HG02885 (cell line): ENCODE measurements around the gene RGS5.
"Not testable (repeated sequence)": the region's sequence is repeated elsewhere in the genome, so short reads cannot be mapped to it uniquely, and the experiment has no call there.

Experiments
- ATAC-seq: cut with Tn5 transposase; IDR thresholded peaks from one replicate; pipeline ENCODE4 v1.9.1; 2021; ENCODE audit warnings: mild to moderate bottlenecking; ENCODE audit not compliant: unreplicated experiment, poor library complexity

The RGS5 gene, protein sequence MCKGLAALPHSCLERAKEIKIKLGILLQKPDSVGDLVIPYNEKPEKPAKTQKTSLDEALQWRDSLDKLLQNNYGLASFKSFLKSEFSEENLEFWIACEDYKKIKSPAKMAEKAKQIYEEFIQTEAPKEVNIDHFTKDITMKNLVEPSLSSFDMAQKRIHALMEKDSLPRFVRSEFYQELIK

DNA sequence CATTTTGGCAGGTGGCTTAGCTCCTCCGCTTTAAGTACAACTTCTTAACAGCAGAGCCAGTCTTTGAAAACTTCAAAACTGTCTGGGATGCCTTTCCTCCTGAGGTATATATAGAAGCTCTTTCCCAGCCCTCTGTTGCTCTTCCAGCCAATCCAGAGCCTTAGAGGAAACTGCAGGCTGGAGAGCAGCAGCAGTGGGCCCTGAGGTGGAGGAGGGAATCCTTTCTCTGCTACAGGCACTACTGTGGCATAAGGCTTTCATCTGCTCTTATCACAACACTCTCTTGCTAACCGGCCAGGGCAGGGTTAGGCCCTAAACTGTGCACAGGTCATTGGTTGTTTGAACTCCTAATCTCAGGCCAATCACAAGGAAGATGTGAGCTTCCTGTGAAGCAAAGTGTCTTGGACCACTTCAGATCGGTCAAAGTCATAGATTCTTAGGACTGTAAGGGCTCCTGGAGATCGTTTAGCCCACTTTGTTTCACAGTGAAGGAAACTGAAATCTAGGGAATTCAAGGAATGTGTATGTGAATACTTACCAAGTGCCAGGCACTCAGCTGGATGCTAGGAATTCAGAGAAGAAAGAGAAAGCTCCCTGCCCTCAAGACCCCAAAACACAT is at the start of gene RGS5:
Gene RGS5 (minus strand): TSS at position 84 of the 619 bp plus-strand sequence. CDS start 81 bp downstream, at position 3.
- no peak for ATAC-seq

DNA sequence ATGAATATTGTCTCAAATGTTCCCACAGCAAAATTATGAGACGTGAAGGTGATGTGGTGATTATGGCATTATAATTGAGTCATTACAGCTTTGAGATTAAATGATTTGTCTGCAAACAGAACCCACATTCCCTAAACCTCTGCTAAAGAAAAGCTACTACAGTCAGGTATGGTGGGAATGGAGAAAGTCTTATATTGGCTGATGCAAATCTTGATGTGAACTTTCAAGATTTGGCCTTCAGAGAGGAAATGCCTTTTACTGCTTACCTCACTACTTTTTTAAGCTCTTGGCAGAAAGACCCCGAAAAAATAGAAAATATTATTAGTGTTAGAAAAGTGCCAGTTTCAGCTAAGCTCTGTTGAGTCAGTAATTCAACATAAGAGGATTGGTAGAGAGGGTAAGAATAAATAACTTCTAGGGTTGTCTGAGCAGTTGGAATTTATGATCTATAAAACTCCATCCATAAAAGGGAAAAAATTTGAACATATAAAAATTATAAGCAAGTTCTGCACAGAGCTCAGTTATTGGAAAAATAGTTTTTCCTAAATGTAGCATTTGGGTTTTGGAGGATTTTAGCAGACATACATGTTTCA is 47.8 kb upstream of the RGS5 start:
- ATAC-seq, result no peak

DNA sequence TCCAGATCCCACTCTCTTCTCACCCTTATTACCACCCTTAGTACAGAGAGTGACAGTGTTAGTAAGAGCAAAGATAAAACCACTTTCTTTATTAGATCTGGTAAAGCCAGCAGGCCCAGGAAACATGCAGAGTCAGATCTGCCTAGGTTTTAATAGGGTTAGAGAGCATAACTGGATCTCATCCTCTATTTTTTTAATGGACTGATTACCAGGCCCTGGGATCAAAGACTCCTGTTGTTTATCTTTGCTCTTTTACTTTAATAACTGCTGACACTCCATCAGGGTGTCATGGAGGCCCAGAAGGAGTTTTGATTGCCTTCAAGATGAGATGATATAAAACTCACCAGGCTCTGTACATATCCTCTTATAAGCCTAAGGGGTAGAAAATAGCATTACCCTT is 45.3 kb upstream of the RGS5 start:
- no peak for ATAC-seq

- not testable (repeated sequence) for ATAC-seq
Observed at GRCh38 chr1:163244648-163245047, 41.9 kb upstream of the RGS5 start.

DNA sequence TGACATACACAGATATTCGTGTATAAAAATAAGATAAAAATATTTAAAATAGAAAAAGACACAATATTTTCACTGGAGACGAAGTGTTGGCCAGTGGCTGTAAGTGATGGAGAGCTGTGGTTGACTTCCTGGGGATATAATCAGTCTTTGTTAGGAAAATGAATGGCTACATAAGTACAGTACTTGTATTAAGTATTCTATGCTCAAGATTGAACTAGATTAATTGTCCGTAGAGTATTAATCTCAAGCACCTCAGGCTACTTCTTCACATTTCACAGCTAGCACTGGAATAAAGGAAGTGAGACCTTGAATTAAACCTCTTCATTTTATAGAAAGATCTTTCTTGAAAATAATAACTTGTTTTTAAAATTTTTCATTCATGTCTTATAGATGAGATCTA is 39.0 kb upstream of the RGS5 start:
- no peak for ATAC-seq

- no peak for ATAC-seq
Observed at GRCh38 chr1:163240705-163241104, 38.0 kb upstream of the RGS5 start.

DNA sequence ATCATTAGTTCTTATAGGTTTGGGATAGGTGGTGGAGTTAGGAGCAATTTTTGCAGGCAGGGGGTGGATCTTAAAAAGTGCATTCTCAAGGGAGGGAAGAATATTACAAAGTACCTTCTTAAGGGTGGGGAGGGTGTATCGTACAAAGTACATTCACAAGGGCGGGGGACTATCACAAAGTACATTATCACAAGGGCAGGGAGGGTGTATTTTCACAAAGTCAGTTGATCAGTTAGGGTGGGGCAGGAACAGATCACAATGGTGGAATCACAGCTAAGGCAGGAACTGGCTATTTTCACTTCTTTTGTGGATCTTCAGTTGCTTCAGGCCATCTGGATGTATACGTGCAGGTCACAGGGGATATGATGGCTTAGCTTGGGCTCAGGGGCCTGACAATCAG is 30.9 kb upstream of the RGS5 start:
- not testable (repeated sequence) for ATAC-seq

DNA sequence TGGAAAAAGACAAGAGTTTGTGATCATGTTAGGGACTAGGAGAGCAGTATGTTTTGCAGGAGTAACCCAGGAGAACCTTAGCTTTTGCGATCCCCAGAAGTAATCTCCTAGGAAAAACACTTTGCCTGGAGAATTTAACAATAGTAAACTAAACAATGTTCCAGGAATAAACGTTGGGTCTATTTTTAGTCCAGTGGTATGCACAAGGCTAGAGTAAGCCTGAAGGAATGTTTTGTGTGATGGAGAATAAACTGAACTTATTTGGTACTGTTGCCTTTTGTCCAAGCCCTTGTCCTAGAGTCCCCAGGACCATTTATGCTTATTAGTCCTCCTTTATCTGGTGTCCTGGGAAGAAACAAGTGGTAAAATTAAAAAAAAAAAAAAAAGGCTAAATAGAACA is 28.7 kb upstream of the RGS5 start:
- no peak for ATAC-seq

DNA sequence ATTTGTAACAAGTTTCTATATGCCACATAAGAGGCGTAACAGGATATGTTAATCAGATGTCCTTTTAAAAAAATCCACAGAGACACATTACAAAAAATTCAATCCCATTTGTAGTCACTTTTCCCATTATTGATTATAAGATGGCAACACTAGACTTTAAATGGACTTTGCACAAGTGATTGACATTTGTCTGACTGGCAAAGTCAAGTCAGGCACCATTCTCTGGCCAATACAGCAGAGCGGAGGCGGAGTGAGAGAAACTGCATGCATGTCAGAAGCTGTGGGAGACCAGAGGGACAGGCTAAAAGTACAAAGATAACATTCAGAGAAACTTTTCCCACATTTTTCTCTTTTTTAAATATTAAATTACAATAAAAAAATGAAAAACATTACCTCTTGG is 28.1 kb upstream of the RGS5 start:
- no peak for ATAC-seq

- ATAC-seq, result not testable (repeated sequence)
Observed at GRCh38 chr1:163228271-163228670, 25.6 kb upstream of the RGS5 start.

DNA sequence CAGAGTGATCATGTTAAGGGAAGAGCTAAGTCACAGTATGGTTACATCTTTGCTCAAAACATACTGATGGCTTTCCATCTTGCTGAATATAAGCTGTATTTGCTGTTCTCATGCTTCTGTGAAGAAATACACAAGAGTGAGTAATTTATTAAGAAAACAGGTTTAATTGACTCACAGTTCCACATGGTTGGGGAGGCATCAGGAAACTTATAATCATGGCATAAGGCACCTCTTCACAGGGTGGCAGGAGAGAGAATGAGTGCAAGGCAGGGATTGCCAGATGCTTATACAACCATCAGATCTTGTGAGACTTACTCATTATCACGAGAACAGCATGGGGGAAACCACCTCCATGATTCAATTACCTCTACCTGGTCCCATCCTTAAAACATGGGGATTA is 24.4 kb upstream of the RGS5 start:
- ATAC-seq, result no peak

DNA sequence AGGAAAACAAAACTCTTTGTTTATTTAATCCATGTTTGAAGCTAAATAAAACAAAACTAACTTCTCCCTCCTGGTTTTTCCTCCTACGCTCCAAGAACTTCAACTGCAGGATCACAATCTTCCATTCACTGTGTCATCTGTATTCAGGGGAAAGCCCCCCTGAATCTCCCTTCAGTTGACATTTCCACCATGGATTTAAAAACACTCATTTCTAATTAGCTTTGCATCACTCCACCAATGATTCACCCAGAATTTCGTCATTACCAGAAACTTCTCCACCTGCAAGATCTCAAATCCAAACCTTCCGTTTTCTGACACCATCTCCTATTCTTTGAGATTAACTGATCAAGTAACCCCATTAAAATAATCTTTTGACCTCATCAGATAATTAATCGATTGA is 10.9 kb upstream of the RGS5 start:
- no peak for ATAC-seq

DNA sequence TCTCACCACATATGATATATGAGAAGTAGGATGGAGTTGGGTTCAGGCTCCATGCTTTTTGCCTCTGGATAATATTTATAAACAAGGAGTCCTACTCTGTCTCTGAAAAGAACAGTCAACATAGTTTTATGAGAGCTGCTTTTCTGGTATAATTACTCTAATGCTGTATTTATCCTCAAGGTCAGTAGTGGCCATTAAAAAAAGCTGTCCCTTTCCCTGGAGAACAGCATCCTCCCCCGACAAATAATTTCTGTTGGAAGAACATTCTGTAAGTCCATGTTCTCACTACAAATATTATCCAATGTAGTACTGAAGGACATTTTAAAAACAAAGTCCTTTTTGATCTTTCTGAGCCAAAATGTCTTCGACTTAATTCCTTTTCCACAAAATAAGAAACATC is 9.0 kb upstream of the RGS5 start:
- ATAC-seq, result no peak

DNA sequence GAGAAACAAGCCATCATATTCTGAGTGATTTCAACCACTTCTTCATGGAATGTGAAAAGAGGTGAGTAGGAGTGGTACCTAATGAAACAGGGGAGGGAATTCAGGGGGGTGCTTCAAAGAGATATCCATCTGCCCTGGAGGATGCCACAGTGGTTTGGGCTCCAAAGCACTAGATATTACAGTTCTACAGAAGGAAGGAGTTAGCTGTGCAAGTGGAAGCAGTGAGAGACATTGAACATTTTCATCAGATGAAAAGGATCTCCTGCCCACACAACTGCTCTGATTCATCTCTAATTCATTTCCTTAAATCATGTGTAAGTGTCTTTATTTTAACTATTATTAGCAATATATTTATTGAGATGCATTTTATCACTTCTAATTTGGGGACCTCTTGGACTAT is 2.8 kb upstream of the RGS5 start:
- no peak for ATAC-seq

DNA sequence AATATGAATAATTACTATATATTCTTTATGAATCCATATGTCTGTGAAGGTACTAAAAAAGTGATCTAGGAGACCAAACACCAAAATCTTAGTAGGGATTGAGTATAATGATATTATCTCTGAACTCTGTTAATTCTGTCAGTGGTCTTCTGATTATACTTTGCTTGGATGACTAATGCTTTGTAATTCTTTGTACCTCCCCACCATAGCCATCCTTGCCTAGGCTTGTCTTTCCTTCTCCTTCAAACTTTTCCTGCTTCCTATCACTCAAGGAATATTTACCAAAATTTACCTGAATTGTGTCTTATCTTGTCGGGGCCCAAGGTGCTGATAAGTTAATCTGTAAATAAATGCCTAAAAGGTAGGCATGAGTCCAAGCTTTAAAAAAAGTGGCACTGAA is 845 bp upstream of the RGS5 start:
- no peak for ATAC-seq

- ATAC-seq, result no peak
Observed at GRCh38 chr1:163201906-163202305, 810 bp downstream of the RGS5 start.

DNA sequence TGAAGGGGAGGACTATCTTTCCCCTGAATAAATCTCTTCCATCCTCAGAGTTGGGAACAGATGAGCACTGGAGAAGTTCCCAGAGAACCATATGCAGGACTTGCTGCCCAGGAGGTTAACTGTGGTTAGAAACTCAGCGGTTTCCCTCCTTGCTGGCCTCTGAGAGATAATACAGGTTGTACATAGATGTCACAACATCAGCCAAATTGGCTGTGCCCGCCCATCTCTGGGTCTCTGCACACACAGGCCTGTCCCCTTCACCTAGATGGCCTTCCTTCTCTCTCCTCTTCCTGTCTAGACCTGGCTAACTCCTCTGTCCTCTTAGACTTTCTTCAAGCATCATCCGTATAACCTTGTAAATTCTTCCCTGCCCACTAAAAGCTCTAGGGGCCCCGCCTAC is 5.7 kb downstream of the RGS5 start:
- ATAC-seq, result no peak

- ATAC-seq, result no peak
Observed at GRCh38 chr1:163196449-163196787, 6.3 kb downstream of the RGS5 start.

DNA sequence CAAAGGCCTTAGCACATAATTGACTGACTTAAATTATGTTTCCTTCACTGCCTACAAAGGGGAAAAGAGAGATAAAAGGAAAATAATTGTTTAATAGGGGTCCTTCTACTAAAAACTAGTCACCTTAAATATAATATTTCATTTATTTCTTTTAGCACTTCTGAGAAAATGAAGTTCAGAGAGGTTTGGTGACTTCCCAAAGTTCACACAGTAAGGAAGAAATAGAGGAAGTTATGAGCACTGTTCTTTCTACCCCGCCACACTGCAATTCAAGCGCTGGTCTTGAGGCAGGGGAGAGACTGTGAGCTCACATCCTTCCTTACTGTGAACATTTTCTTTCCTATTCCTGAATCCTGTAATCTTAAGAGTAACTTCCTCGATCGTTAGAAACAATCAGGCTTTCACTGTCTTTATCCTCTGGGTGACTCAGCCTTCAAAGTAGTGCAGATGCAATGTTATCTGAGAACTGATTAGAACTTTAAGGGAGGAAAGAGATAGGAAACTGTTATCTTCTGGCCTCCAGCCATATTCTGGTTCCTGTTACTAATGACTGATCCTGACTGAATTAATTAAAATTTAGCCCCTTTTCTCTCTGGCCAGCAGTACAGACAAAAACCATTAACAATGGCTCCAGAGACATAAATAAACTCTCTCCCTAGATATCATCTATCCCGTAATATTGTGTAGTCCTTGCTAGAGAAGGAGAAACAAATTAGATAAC is 6.8 kb downstream of the RGS5 start:
- ATAC-seq, result no peak

GRCh38 chr1:163191301-163191700 is 11.4 kb downstream of the RGS5 start:
- ATAC-seq, result peak; percentile 76

- ATAC-seq, result no peak
Observed at GRCh38 chr1:163188947-163189346, 13.8 kb downstream of the RGS5 start.

DNA sequence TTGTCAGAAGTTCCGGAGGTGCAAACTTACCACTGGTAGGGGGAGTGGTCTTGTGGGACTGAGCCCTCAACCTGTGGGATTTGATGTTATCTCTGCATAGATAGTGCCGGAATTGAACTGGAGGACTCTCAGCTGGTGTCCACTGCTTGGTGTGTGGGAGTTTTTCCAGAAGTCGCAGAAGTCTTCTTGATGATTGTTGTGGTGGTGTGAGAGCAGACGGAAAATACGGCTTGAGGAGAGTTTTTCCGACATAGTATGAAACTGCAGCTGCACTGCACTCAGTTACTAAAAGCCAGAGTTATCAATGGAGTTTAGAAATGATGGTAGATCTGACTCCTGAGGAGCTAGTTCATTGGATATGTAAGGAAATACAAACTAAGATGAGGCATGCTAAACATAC is 14.9 kb downstream of the RGS5 start:
- ATAC-seq, result no peak
